Measurements from ENCODE around the gene SUCNR1.

The SUCNR1 gene

GRCh38 chr3:151903501-151903991, 30.1 kb downstream of the SUCNR1 start:
- ATAC-seq, result peak; percentile 61
- no peak for TF ChIP-seq TOX (CRISPR knock-in tag; IDR thresholded peaks at IDR 0.05; ENCODE audit: borderline replicate concordance)

GRCh38 chr3:151905647-151906046, 32.2 kb downstream of the SUCNR1 start:
- TF ChIP-seq CSDC2 (CRISPR knock-in tag; IDR thresholded peaks at IDR 0.05) (no peak), TCF4 (CRISPR knock-in tag; IDR thresholded peaks at IDR 0.05; ENCODE audit: borderline replicate concordance) (no peak), ESRRG (CRISPR knock-in tag; IDR thresholded peaks at IDR 0.05) (no peak), TSHZ2 (CRISPR knock-in tag; IDR thresholded peaks at IDR 0.05) (no peak), ZC3H10 (CRISPR knock-in tag; IDR thresholded peaks at IDR 0.05) (no peak), PPARA (CRISPR knock-in tag; IDR thresholded peaks at IDR 0.05; ENCODE audit: borderline replicate concordance) (no peak), ZFP3 (CRISPR knock-in tag; IDR thresholded peaks at IDR 0.05) (no peak), ZNF565 (CRISPR knock-in tag; conservative IDR thresholded peaks at IDR 0.05; ENCODE audit: low read depth) (no peak), POU6F1 (CRISPR knock-in tag; IDR thresholded peaks at IDR 0.05; ENCODE audit: borderline replicate concordance, low read depth) (no peak), ISL1 (CRISPR knock-in tag; IDR thresholded peaks at IDR 0.05) (no peak), ARNTL (CRISPR knock-in tag; IDR thresholded peaks at IDR 0.05; ENCODE audit: borderline replicate concordance, low read depth) (no peak), TOX (CRISPR knock-in tag; IDR thresholded peaks at IDR 0.05; ENCODE audit: borderline replicate concordance) (no peak), ZFP30 (CRISPR knock-in tag; IDR thresholded peaks at IDR 0.05) (no peak)
- no peak for ATAC-seq

GRCh38 chr3:151906751-151907150, 33.3 kb downstream of the SUCNR1 start:
- no peak for ATAC-seq
- no peak for TF ChIP-seq CSRNP3 (CRISPR knock-in tag; IDR thresholded peaks at IDR 0.05)
- no peak for TF ChIP-seq ESRRG (CRISPR knock-in tag; IDR thresholded peaks at IDR 0.05)
- TF ChIP-seq ARNTL (CRISPR knock-in tag; IDR thresholded peaks at IDR 0.05; ENCODE audit: borderline replicate concordance, low read depth), result no peak
- no peak for TF ChIP-seq ZNF565 (CRISPR knock-in tag; conservative IDR thresholded peaks at IDR 0.05; ENCODE audit: low read depth)
- TF ChIP-seq TCF4 (CRISPR knock-in tag; IDR thresholded peaks at IDR 0.05; ENCODE audit: borderline replicate concordance), result no peak
- TF ChIP-seq TOX (CRISPR knock-in tag; IDR thresholded peaks at IDR 0.05; ENCODE audit: borderline replicate concordance), result no peak
- TF ChIP-seq SNAI2 (CRISPR knock-in tag; IDR thresholded peaks at IDR 0.05), result no peak
- TF ChIP-seq PATZ1 (CRISPR knock-in tag; IDR thresholded peaks at IDR 0.05; ENCODE audit: borderline replicate concordance), result no peak
- no peak for TF ChIP-seq ZFP30 (CRISPR knock-in tag; IDR thresholded peaks at IDR 0.05)
- no peak for TF ChIP-seq ZNF70 (CRISPR knock-in tag; IDR thresholded peaks at IDR 0.05)
- no peak for TF ChIP-seq CSDC2 (CRISPR knock-in tag; IDR thresholded peaks at IDR 0.05)
- TF ChIP-seq PPARA (CRISPR knock-in tag; IDR thresholded peaks at IDR 0.05; ENCODE audit: borderline replicate concordance), result no peak
- no peak for TF ChIP-seq ZC3H10 (CRISPR knock-in tag; IDR thresholded peaks at IDR 0.05)
- no peak for TF ChIP-seq TSHZ2 (CRISPR knock-in tag; IDR thresholded peaks at IDR 0.05)
